ENCODE measurements around the gene KRTAP27-1. TPM values are rescaled to one million over a fixed set of nuclear protein-coding genes. Genes with fewer than 3 reads are reported as not detected.

The KRTAP27-1 gene
- total RNA-seq, 1 donor from 2014 or later: not detected

Small RNA genes within 50 kb of the gene (small RNA-seq; reads per million reads assigned to genes)
- not detected for gene KRTAP23-1
- not detected for gene MIR4327

Other genes with a start within 250 kb of the KRTAP27-1 start
- not detected for gene CLDN17, start 170.9 kb downstream of the KRTAP27-1 start, total RNA-seq
- gene CLDN8, start 121.6 kb downstream of the KRTAP27-1 start, total RNA-seq: not detected
- not detected for gene KRTAP24-1, start 54.7 kb downstream of the KRTAP27-1 start, total RNA-seq
- gene KRTAP25-1, start 48.2 kb downstream of the KRTAP27-1 start, total RNA-seq: not detected
- gene KRTAP26-1, start 17.4 kb downstream of the KRTAP27-1 start, total RNA-seq: not detected
- gene KRTAP23-1, start 10.9 kb upstream of the KRTAP27-1 start, total RNA-seq: not detected
- not detected for gene KRTAP13-2, start 34.6 kb upstream of the KRTAP27-1 start, total RNA-seq
- not detected for gene KRTAP13-1, start 58.3 kb upstream of the KRTAP27-1 start, total RNA-seq
- not detected for gene KRTAP13-3, start 88.2 kb upstream of the KRTAP27-1 start, total RNA-seq
- not detected for gene KRTAP13-4, start 92.5 kb upstream of the KRTAP27-1 start, total RNA-seq
- gene KRTAP15-1, start 102.6 kb upstream of the KRTAP27-1 start, total RNA-seq: not detected
- not detected for gene KRTAP19-1, start 142.7 kb upstream of the KRTAP27-1 start, total RNA-seq
- gene KRTAP19-2, start 149.7 kb upstream of the KRTAP27-1 start, total RNA-seq: not detected
- gene KRTAP19-3, start 154.3 kb upstream of the KRTAP27-1 start, total RNA-seq: not detected
- gene KRTAP19-4, start 159.5 kb upstream of the KRTAP27-1 start, total RNA-seq: not detected
- not detected for gene KRTAP19-5, start 164.4 kb upstream of the KRTAP27-1 start, total RNA-seq
- gene KRTAP19-6, start 204.2 kb upstream of the KRTAP27-1 start, total RNA-seq: not detected
- gene KRTAP19-7, start 223.6 kb upstream of the KRTAP27-1 start, total RNA-seq: not detected